ENCODE data around the gene DYNC2I2.

The DYNC2I2 gene

DNA sequence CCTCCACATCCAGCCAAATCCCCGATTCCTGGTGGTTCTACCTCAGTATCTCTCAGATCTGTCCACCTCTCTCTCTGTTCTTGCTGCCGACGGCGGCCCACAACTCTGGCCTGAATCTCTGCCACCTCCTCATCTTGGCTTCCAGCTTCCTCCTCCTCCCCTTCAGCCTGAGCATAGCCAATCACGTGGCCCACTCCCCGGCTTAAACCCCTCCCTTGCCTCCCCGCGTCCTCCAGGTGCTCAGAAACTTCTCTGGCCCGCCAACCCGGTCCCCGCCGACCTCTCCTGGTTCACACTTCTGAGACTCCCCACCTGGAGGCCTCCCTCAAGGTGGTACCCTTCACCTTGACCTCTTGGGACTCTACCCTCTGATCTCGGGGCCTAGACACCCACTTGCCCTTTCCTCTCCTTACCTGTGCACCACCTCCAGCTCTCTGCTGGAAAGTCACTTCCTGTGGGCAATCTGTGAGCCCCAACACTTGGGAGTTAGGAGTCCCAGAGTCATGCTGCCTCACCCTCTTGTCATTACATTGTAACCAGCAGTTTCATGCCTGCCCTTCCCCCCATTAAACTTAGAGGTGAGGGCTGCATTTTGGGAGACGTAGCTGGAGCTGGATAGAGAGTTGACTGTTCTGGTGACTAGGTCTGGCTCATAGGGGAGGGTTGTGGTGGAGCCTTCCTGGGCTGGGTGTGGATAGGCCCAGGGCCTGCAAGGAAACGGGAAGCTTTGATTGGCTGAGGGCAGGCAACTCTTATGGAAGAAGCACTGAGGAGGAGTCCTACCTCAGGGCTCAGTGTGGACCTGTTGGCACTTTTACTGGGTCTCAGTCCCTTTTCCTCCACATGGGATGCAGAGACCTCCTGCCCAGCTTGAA is 27.9 kb upstream of the DYNC2I2 start:
- TF ChIP-seq NFIC (IDR thresholded peaks at IDR 0.05) (0 out of 2 replicates have a peak, but pooled peaks have one; percentile 15), CREB1 (IDR thresholded peaks at IDR 0.05; ENCODE audit: low read depth) (no peak), FOXM1 (IDR thresholded peaks at IDR 0.05; ENCODE audit: borderline replicate concordance, low read depth) (no peak), TAF1 (IDR thresholded peaks at IDR 0.05; ENCODE audit: low read depth) (peak; percentile 67), CEBPB (IDR thresholded peaks at IDR 0.05) (no peak), TCF12 (IDR thresholded peaks at IDR 0.05; ENCODE audit: low read depth) (peak; percentile 14; the same call in 1 of the 2 replicates), EGR1 (IDR thresholded peaks at IDR 0.05) (no peak), ZBTB7A (IDR thresholded peaks at IDR 0.05; ENCODE audit: low read depth) (no peak), YY1 (IDR thresholded peaks at IDR 0.05; ENCODE audit: low read depth) (peak; percentile 58; the same call in 1 of the 2 replicates), TEAD4 (IDR thresholded peaks at IDR 0.05) (no peak), RAD21 (IDR thresholded peaks at IDR 0.05; ENCODE audit: low read depth) (no peak), EP300 (IDR thresholded peaks at IDR 0.05; ENCODE audit: borderline replicate concordance) (no peak)
- TF ChIP-seq, protein P1, sequence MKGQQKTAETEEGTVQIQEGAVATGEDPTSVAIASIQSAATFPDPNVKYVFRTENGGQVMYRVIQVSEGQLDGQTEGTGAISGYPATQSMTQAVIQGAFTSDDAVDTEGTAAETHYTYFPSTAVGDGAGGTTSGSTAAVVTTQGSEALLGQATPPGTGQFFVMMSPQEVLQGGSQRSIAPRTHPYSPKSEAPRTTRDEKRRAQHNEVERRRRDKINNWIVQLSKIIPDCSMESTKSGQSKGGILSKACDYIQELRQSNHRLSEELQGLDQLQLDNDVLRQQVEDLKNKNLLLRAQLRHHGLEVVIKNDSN (IDR thresholded peaks at IDR 0.05) = peak; percentile 95
- TF ChIP-seq, protein P2, sequence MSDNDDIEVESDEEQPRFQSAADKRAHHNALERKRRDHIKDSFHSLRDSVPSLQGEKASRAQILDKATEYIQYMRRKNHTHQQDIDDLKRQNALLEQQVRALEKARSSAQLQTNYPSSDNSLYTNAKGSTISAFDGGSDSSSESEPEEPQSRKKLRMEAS (IDR thresholded peaks at IDR 0.05) = peak; percentile 64
- TF ChIP-seq, protein P3, sequence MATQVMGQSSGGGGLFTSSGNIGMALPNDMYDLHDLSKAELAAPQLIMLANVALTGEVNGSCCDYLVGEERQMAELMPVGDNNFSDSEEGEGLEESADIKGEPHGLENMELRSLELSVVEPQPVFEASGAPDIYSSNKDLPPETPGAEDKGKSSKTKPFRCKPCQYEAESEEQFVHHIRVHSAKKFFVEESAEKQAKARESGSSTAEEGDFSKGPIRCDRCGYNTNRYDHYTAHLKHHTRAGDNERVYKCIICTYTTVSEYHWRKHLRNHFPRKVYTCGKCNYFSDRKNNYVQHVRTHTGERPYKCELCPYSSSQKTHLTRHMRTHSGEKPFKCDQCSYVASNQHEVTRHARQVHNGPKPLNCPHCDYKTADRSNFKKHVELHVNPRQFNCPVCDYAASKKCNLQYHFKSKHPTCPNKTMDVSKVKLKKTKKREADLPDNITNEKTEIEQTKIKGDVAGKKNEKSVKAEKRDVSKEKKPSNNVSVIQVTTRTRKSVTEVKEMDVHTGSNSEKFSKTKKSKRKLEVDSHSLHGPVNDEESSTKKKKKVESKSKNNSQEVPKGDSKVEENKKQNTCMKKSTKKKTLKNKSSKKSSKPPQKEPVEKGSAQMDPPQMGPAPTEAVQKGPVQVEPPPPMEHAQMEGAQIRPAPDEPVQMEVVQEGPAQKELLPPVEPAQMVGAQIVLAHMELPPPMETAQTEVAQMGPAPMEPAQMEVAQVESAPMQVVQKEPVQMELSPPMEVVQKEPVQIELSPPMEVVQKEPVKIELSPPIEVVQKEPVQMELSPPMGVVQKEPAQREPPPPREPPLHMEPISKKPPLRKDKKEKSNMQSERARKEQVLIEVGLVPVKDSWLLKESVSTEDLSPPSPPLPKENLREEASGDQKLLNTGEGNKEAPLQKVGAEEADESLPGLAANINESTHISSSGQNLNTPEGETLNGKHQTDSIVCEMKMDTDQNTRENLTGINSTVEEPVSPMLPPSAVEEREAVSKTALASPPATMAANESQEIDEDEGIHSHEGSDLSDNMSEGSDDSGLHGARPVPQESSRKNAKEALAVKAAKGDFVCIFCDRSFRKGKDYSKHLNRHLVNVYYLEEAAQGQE (IDR thresholded peaks at IDR 0.05; ENCODE audit: low read depth) = no peak

DNA sequence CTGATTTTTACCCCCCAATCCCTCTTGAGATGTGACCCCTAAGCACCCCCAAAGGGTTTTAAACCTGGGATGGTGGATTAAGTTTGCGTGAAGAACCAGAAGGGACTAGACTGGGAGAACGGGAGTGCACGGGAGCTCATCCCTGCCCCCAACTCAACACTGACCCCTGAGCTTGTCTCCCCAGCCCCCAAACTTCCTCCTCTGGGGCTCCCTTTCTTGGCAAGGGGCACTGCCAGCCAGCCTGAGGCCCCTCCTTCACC is 27.3 kb upstream of the DYNC2I2 start:
- TF ChIP-seq ZBTB7A (IDR thresholded peaks at IDR 0.05; ENCODE audit: low read depth) = peak; percentile 42; the same call in 1 of the 2 replicates
- TF ChIP-seq EGR1 (IDR thresholded peaks at IDR 0.05) = no peak

DNA sequence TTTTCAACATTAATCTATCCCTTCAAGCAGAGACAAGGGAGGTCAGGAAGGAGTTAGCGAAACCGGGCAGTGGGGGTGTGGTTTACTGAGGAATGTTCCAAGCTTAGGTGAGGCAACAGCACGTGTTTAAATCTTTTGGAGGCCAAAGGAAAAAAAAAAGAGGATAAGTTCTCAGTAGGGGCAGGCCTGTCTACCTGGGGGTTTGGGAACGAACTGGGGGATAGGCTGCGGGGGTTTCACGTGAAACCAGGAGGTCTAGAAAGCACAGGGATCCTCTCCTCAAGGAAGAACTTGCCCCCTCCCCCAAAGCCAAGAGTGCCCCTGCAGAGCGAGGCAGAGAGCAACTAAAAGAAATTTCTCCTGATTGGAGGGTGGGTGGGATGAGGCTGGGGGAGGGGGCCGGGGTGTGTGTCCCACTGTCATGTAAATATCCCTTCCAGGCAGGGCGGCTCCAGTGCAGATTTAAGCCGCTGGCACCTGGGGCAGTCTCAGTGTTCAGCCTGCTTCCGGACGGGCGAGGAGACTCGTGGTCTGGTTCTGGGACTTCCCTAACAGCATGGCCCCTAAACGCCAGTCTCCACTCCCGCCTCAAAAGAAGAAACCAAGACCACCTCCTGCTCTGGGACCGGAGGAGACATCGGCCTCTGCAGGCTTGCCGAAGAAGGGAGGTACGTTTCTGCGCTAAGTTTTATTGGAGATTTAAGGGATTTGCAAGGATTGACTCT is 26.9 kb upstream of the DYNC2I2 start:
- TF ChIP-seq CEBPB (IDR thresholded peaks at IDR 0.05) (peak; percentile 66; the same call in 1 of the 2 replicates), TAF1 (IDR thresholded peaks at IDR 0.05; ENCODE audit: low read depth) (no peak; the same call in 1 of the 2 replicates), ZBTB7A (IDR thresholded peaks at IDR 0.05; ENCODE audit: low read depth) (peak; percentile 60; the same call in 1 of the 2 replicates), TCF12 (IDR thresholded peaks at IDR 0.05; ENCODE audit: low read depth) (no peak), NFIC (IDR thresholded peaks at IDR 0.05) (no peak), EP300 (IDR thresholded peaks at IDR 0.05; ENCODE audit: borderline replicate concordance) (no peak), YY1 (IDR thresholded peaks at IDR 0.05; ENCODE audit: low read depth) (no peak), EGR1 (IDR thresholded peaks at IDR 0.05) (no peak), RAD21 (IDR thresholded peaks at IDR 0.05; ENCODE audit: low read depth) (no peak), TEAD4 (IDR thresholded peaks at IDR 0.05) (peak; percentile 58; the same call in 1 of the 2 replicates), FOXM1 (IDR thresholded peaks at IDR 0.05; ENCODE audit: borderline replicate concordance, low read depth) (no peak), CREB1 (IDR thresholded peaks at IDR 0.05; ENCODE audit: low read depth) (no peak)
- TF ChIP-seq, protein P2 (IDR thresholded peaks at IDR 0.05) = peak; percentile 93
- TF ChIP-seq, protein P1 (IDR thresholded peaks at IDR 0.05) = peak; percentile 47; the same call in 1 of the 2 replicates
- TF ChIP-seq, protein P3 (IDR thresholded peaks at IDR 0.05; ENCODE audit: low read depth) = no peak

DNA sequence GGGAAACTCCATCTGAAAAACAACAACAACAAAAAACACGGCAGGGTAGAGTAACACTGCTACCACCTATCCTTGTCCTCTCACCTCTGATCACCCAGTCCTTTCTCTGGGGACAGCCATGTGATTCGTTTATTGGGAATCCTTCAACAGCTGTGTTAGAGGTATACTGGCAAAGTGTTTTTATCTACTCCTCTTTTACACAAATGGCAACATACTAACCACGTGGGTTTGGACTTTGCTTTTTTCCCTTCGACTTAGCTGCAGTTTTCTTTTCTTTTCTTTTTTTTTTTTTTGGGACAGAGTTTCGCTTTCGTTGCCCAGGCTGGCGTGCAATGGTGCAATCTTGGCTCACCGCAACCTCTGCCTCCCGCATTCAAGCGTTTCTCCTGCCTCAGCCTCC is 21.1 kb upstream of the DYNC2I2 start:
- TF ChIP-seq CEBPB (IDR thresholded peaks at IDR 0.05) (no peak), RAD21 (IDR thresholded peaks at IDR 0.05; ENCODE audit: low read depth) (no peak), TEAD4 (IDR thresholded peaks at IDR 0.05) (no peak), ZBTB7A (IDR thresholded peaks at IDR 0.05; ENCODE audit: low read depth) (no peak), FOXM1 (IDR thresholded peaks at IDR 0.05; ENCODE audit: borderline replicate concordance, low read depth) (no peak), CREB1 (IDR thresholded peaks at IDR 0.05; ENCODE audit: low read depth) (no peak), EP300 (IDR thresholded peaks at IDR 0.05; ENCODE audit: borderline replicate concordance) (no peak), TAF1 (IDR thresholded peaks at IDR 0.05; ENCODE audit: low read depth) (no peak), YY1 (IDR thresholded peaks at IDR 0.05; ENCODE audit: low read depth) (no peak), EGR1 (IDR thresholded peaks at IDR 0.05) (no peak), TCF12 (IDR thresholded peaks at IDR 0.05; ENCODE audit: low read depth) (no peak), NFIC (IDR thresholded peaks at IDR 0.05) (no peak)
- TF ChIP-seq, protein P3 (IDR thresholded peaks at IDR 0.05; ENCODE audit: low read depth) = no peak
- TF ChIP-seq, protein P2 (IDR thresholded peaks at IDR 0.05) = no peak
- TF ChIP-seq, protein P1 (IDR thresholded peaks at IDR 0.05) = no peak
